ENCODE measurements around the gene MYL7.

Gene MYL7

DNA sequence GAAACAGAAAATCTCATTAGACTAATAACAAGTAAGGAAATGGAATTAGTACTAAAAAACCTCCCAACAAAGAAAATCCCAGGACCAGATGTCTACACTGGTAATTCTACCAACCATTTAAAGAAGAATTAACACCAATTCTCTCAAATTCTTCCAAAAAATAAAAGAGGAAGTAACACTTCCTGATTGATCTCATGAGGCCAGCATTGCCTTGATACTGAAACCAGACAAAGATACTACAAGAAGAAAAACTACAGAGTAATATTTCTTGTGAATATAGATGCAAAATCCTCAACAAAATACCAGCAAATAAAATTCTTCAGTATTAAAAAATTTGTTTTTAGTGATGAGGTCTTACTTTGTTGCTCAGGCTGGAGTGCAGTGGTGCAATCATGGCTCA lies 26.8 kb upstream of the MYL7 start:
- DNase-seq, result no peak

DNA sequence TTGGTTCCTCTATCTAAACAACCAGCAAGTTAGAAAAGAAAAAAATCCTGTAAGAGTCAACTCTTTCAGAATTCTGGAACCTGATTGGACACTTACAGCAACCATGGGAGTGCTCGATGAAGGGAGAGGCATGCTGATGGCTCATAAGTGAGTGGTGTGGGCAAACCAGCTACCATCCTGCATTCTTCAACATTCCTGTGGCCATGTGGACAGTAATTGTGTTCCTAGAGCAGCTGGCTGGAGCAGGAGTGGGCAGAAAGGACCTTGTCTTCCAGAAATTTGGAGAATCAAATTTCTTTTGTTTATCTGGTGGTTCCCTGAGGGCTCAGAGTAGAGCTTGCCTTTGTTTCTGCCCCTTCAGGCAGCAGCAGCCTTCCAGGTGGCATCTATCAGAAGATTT lies 22.5 kb upstream of the MYL7 start:
- no peak for DNase-seq

DNA sequence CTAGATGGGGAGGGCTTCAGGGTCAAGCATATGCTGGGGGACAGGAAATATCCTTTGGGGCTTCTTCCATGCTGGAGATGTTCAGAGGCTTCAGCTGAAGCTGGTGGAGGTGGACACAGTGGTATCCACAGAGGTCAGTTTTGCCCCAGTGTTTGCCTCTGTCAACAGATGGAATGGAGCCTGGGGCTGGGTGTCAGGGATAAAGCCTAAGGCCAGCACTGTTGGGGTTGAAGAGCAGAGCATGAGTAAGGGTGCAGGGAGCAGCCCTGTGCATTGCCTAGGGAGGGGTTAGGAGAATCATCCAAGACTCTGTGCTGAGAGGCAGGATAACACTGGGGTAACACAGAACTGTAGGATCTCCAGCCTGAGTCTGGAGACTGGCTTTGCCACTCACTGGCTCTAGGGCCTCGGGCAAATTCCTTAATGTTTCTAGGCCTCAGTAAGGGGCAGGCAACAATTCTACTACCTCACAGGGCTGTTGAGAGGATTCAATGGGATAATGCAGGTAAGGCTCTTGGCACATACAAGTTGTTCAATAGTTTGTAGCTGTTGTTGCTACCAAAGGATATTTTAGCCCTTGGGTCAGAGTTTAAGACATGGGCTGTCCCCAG lies 21.8 kb upstream of the MYL7 start:
- DNase-seq, result no peak

DNA sequence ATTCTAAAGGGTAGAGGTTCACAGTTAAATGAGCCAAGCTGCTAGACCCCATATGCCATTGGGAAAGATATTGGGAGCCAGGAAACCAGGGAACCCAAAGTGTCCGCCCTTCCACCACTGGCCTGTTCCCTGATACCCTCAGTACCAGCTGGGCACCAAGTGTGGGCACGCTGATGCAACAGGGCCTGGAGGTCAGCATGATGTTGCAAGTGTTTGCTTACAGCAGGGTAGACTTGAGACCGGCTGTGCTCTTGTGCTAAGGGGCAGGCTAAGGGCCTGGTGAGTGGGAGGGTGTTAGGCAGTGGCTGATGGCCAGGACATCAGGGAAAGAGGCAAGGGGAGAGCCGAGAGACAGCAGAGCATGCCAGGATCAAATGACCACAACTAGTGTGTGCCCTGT lies 21.0 kb upstream of the MYL7 start:
- no peak for DNase-seq

DNA sequence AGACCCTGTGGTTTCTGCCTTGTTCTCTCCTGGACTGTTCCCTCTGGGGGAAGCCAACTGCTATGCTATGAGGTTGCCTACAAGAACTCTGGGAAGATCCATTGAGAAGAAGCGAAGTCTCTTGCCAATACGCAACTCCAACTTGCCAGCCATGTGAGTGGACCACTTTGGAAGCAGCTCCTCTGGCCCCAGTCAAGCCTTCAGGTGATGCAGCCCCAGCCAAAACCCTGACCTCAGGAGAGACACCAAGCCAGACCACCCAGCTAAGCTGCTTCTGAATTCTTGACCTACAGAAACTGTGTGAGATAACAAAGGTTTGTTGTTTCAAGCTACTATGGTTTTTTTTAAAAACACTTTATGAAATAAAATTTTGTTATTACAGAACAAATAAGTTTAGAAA lies 20.2 kb upstream of the MYL7 start:
- no peak for DNase-seq

DNA sequence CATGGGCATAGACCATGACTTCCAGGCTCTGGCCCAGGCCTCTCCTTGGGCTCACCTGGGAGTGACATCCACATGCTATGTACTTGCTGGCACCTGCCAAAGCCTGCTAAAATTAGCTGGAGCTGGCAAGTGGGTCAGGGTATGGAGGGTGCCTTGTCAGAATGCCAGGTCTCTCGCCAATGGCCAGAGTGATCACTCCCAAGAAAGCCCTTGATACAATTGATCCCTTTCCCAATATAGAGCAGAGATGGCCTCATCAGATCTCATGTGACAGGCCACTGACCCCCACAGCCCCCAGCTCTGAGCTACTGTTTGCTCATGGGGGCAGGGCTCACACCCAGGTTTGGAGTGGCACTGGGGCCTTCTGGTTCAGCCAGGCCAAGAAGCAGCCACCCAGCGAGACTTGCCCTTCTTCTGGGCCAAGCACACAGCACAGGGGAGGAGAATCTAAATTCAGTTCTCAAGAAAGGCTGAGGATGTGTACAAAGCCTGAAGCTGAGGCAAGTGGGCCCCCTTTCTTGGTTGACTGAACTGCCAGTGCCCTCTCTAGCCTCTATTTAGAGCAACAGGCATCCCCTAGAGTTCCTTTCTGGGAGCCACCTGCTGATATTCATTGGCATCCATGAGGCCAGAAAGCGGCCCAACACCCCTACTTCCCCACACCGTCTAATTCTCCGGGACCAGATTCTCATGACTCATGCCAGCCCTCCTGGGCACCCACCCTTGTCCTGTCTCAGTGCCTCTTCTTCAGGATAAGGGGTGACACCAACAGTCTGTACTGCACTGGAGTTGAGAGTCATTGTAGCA lies 18.9 kb upstream of the MYL7 start:
- no peak for DNase-seq

DNA sequence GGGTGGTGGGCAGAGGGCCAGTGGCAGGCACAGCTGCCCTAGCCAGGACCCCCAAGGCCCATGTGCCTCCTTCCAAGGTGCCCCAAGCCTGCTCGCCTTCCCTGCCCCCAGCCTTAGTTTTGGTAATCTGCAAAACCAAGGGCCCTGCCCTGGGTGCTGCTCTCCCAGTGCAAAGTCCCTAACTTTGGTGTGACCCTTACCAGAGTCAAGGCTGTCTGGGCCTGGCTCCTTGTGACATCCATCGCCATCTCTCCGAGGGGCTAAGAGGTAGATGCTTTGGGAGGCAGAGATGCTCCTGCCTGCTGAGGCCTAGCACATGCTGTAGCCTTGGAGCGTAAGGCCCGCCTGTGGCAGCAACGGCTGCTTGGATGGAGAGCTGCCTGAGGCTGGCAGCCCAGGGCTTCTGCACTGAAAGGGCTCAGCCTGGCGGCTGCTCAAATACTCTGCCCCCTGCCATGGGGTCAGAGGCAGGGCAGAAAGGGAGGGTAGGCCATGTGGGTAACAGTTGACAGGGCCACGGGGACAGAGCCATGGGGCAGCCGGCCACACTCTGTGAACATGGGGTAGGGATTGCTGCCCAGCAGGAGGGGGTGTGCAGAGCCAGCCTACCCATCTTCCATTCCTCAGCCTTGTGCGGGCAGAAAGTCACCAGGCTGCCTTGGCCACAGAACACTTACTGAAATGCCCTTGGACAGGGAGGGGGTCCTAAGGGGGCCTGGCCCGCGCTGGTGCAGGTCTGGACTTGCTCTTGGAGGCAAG lies 17.9 kb upstream of the MYL7 start:
- no peak for DNase-seq

DNA sequence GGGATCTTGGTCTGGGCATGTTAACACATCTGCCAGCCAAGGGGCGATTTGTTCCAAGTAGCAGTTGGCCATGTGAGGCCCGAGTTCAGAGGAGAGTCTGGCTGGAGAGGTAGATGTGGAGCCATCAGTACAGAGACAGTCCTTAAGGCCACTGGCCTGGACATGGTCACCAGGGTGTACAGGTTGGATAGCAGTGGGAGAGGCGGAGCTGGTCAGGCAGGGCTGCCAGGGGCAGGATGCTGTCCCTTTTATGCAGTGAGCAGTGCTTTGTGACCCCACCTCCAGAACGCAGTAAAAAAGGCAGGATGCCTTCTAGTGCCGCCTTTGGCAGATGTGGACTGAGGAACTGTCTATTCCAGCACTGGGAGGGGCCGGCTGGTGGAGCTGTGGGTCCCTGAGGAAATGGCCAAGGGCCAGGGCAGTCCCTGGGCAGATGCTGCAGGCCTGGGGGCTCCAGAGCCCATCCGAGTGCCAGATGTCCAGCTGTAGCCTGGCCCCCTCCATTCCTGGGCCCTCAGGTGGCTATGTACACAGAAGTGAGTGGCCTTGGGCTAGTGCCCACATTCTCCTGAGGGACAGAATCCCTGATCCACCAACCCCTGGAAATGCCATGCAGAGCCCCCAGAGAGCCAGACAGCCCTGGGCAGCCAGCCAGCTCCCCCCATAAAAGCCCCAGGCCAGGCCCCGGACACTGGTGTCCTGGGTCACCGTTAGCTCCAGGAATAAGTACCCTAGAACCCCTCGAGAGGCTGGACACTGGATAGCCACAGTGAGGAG lies 17.2 kb upstream of the MYL7 start:
- no peak for DNase-seq

DNA sequence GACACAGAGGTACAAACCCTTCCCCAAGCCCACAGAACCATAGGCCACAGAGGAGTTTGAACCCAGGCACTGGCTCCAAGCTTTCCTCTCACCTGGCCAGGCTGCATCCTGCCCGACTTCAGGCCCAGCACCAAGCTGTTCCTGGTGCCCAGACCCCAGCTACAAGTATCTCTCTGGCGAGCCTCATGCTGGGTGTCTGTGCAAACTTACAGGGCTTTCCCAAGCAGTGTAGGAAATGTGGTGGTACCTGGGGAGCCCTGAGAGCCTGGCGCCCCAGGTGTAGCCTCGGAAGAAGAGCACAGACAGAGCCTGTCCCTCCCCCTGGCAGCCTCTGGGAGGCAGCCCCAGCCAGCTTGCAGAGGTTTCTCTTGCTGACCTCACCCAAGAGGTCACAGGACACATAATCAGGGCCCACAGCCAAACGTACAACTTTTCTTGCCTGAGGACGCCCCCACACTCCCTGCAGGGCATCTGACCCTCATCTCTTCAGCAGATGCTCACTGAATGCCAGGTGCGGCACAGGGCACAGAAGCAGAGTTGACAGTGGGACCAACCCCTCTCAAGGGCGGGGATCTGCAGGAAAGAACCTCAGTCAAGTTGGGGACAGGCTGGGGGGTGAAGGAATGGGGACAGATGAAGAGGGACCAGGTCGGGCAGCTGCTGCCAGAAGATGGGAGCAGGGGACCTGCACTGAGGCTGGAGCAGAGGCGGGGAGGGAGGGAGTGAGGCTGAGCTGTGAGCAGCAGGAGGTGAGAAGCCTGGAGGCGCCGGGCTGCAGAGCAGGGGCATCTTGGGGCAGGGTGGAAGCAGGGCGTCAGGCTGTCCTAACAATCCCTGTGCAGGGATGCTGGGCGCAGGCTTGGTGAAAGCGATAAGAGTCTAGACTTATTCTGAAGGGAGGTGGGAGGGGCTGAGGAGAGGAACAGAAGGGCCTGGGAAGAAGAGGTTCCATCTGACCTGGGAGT lies 16.3 kb upstream of the MYL7 start:
- no peak for DNase-seq

DNA sequence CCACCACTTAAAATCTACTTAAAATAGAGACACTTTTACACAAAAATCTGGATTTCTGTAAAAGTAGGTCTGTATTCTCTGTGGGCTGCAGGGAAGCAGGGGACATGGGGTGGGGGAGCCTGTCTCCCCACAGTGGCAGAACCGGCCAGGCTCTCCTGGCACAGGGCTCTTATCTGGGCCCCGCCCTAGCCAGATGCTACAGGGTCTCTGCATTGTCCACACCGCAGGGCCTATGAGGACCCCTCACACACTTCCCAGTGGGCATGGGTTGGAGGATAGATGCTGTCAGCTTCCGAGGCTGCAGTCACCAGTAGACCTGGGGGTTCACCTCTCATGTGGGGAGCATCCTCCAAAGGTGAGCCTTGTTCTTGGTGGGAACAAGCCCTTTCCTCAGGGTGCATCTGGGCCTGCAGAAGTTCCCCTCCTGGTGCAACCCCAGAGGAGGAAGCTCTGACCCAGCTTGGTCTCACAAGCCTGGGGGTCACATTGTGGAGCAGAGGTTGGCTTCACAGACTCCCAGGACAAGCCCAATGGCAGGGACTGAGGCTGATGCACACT lies 15.4 kb upstream of the MYL7 start:
- no peak for DNase-seq

DNA sequence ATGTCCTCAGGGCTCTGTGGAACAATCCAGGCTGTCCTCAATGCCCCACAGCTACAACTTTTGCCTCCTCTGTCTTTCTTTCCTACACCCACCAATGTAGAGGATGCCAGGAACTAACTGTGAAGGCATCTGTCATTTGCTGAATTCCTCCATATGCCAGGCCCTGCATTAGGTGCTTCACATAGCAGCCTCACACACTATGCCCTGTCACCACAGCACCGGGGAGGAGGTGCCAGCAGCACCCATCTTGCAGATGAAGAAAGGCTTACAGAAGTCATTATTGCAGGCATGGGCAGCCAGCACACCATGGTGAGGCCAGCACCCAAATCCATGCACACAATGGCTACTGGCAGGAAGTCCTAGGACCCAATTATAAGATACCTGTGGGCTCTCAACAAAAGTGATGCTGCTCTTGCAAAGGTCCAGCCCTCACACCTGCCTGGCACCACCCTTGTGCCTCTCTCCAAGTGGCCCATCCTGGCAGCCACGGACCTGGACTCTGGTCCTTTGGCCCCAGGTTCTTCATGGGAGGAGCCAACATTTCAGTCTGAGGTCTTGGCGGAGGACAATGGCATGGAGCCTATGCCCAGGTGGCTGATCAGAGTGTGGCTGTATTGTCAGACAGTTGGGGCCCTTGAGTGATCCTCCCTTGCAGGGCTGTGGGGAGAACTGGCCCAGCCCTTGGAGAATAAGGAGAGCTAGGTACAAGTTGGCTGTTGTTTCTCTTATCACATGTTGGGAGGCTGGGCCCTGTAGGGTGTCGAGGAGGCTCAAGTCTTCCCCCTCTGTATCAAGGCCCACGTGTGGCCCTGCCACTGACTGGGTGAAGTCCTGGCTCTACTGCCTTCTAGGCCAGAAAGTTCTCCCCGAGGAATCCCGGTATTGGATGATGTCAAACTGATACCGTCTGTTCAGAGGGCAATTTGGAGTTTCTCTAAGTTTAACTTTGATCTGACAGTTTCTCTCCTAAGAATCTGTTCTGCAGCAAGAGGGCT lies 14.4 kb upstream of the MYL7 start:
- no peak for DNase-seq

DNA sequence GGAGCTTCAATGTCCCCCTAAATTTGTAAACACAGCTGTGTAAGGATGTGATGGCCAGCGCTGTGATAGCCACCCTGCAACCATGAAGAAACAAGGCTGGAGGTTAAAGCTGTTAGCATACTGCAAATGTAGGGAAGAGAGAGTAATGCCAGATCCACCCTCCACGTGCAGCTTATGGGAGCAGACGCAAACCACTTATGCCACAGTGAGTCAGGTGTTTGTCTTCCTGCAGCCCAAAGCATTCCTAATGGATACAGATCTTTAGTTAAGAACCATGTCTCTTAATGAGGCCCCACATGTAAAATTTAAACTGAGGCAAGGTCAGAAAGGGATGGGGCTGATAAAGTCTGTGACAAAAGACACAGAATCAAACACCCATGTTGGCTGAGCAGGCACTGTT lies 13.6 kb upstream of the MYL7 start:
- no peak for DNase-seq

DNA sequence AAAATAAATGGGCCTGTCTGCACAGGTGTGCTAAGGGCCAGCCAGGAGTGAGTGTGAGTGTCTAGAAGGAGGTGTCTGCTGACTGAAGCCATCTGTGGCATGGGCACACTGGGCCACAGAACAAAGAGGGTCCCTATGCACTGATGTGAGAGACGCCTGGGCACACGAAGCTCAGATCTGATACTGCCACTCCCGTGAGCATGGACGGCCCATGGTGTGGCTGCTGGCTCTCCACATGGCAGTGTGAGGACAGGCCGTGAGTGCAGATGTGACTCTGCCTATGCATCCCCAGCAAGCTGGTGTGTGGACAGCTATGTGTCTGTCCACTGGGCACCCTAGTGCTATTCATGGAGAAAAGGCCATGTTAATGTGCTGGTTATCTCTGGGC lies 12.8 kb upstream of the MYL7 start:
- no peak for DNase-seq

DNA sequence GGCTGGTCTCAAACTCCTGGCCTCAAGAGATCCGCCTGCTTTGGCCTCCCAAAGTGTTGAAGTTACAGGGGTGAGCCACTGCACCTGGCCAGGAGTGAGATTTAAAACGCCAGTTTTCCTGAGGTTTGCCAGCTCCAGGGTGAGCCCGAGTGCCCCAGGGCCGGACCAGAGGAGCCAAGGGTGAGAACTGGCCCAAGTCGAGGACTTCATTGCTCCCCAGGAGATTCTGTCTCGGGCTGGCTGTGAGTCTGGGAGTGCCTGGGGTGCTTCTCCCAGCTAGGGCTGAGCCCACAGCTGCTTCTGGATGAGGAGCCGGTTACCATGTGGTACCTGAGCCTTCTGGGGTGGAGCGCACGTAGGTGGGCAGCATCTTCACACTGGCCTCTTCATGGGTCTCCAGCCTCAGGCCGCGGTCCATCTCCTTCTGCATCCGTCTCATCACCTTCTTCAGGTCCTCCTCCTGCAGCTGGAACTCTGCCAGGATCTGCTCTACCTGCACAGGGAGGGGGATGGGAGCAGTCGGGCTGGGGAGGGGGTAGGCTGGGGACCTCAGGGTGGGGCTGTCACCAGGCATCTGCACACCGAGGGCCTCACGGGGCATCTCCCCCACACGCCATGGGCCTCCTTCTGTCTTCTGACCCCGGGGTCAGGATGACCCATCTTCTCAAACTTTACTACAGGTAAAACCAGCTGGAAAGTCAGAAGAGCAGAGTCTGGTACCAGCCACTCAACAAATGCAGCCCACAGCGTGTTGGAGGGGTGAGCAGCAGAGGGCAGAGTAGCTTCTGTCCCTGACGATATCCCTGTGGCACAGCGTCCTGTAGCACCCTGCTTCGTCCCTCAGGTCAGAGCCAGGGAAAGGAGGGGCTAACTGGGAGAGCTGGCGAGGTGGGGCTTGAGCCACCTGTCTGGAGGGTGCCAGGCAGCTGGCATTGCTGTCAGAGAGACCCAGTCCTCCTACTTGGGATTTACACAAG lies 12.1 kb upstream of the MYL7 start:
- no peak for DNase-seq

DNA sequence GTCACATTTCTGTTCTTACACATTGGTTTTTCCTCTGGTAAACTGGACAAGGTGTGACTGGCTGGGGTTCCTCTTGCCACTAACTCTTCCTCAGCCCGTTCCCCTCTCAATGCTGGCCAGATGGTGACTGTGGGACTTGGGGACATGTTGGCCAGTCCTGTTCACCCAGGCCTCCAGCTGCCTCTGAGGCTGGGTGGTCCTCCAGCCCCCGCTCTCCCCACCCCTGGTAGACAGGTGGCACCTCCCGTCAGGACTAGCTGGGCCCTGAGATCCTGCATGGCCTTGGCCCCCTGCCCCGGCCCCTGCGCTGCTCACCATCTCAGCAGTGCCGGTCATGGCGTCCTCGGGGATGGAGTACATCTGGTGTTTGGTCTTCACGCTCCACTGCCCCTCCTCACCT lies 10.8 kb upstream of the MYL7 start:
- DNase-seq, result no peak

DNA sequence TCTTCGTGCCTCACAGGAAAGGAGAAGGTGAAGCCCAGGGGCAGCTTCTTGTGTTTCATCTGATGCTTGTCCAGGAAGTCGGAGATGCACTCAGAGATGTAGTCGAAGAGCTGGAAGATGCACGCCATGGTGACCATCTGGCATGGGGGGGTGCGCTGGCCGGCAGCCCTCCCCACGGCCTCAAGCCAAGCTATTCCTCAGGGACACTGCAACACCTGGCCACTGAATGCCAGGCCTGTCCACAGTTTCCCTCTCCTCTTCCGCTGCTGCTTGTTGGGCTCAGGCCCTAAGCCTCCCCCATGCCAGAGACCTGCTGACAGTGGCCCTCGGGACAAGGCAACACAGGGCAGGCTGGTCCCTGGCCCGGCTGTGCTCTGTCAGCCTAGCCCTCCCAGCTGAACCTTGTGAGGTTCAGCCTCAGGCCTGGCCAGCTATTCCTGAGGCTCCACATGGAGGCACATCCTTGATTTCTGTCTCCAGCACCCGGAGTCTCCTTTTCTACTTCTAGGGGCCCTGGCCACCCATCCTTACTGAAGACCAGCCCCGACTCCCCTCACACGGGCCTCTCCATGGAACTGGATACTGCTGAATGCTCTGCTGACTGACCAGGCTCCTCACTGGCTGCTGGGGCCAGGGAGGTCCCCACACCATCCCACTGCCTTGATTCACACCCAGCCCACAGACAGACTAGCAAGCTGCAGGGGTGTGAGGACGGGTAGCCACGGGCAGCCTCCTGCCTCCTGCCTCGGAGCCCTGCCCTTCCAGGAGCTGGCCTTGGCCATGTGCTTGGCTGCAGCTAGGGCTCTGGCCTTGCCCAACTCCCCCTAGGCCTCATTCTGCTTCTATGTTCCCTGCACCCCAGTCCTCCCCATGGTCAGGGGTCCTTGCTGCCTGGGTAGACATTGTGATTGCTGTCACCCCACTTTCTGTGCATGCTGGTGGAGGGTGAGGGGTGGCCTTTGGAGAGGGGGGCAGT lies 10.1 kb upstream of the MYL7 start:
- DNase-seq, result no peak

DNA sequence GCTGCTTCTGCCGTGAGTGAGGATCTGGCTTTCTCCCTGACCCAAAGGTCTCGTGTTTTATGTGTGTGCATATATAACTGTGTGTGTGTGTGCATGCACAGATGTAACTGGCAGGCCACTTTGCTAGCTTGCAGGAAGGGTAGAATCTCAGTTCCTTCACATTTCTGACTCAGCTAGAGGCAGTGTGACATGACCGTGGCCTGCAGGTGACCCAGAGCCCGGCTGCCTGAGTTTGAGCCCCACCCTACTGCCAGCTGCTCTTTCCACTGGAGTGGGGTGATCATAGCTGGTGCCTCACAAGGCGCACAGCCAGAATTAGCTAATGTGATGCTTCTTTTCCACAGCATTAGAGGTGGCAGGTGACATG lies 9.3 kb upstream of the MYL7 start:
- no peak for DNase-seq
